Measurements from ENCODE around the gene MRI1. TPM values are rescaled to one million over a fixed set of nuclear protein-coding genes. Genes with fewer than 3 reads are reported as not detected.

The MRI1 gene
- total RNA-seq, 1 experiment from 2014 or later, result 30.2 TPM

- peak; percentile 95 for DNase-seq
- TF ChIP-seq CTCF (IDR thresholded peaks at IDR 0.05; ENCODE audit: unreplicated experiment), result no peak
- no peaks in the 10 kb centered on the region for H3K9me3 Mint-ChIP-seq (ENCODE audit: low read depth, unreplicated experiment)
- intact Hi-C loops (cut with micrococcal nuclease; ENCODE audit: unreplicated experiment), result no loop called here
- no TSS peak for BruUV-seq (replicated peaks)
- H3K27ac Mint-ChIP-seq (ENCODE audit: unreplicated experiment), result peak within 1 kb of the TSS; percentile 94
- H3K4me1 Mint-ChIP-seq (ENCODE audit: low read depth, unreplicated experiment), result no peaks in the 10 kb centered on the region
- H3K4me3 Mint-ChIP-seq (ENCODE audit: low read depth, unreplicated experiment), result peak within 1 kb of the TSS; percentile 90
- CTCF ChIA-PET, result interaction anchor here (0.7 to 1.0 kb wide), 2 partner anchors 19 to 67 kb away, joined by 5 read pairs; no protein-coding TSS in a partner anchor
- peaks cover 39% of the 10 kb centered on the region for H3K36me3 Mint-ChIP-seq (ENCODE audit: insufficient read depth, unreplicated experiment)
- no peaks in the 10 kb centered on the region for H3K27me3 Mint-ChIP-seq (ENCODE audit: unreplicated experiment)
Measured at GRCh38 chr19:13794757-13795589, 30.7 kb downstream of the MRI1 start, which contains the start of gene ZSWIM4. Gene ZSWIM4, plus strand, starts transcription at chr19:13795443. Its CDS starts 206 bp downstream, at chr19:13795649.

GRCh38 chr19:13795595-13796300, 31.4 kb downstream of the MRI1 start:
- Mint-ChIP-seq H3K27ac (ENCODE audit: unreplicated experiment) (peak overlapping the region; percentile 94), H3K9me3 (ENCODE audit: low read depth, unreplicated experiment) (no peaks in the 10 kb centered on the region), H3K4me1 (ENCODE audit: low read depth, unreplicated experiment) (no peaks in the 10 kb centered on the region), H3K36me3 (ENCODE audit: insufficient read depth, unreplicated experiment) (peaks cover 39% of the 10 kb centered on the region), H3K27me3 (ENCODE audit: unreplicated experiment) (no peaks in the 10 kb centered on the region), H3K4me3 (ENCODE audit: low read depth, unreplicated experiment) (peak overlapping the region; percentile 90)
- CTCF ChIA-PET, result interaction anchor here (0.6 to 1.5 kb wide), 3 partner anchors 21 to 77 kb away, joined by 3 to 5 read pairs (median 3); no protein-coding TSS in a partner anchor
- BruUV-seq (replicated peaks), result no TSS peak
- intact Hi-C loops (cut with micrococcal nuclease; ENCODE audit: unreplicated experiment), result no loop called here
- no peak for TF ChIP-seq CTCF (IDR thresholded peaks at IDR 0.05; ENCODE audit: unreplicated experiment)
- peak; percentile 40 for DNase-seq

GRCh38 chr19:13796301-13797057, 32.2 kb downstream of the MRI1 start:
- H3K36me3 Mint-ChIP-seq (ENCODE audit: insufficient read depth, unreplicated experiment), result peaks cover 43% of the 10 kb centered on the region
- no peak for TF ChIP-seq CTCF (IDR thresholded peaks at IDR 0.05; ENCODE audit: unreplicated experiment)
- H3K4me3 Mint-ChIP-seq (ENCODE audit: low read depth, unreplicated experiment), result peak overlapping the region; percentile 90
- CTCF ChIA-PET, result interaction anchor here (0.6 to 1.5 kb wide), 2 partner anchors 20 to 76 kb away, joined by 3 read pairs; no protein-coding TSS in a partner anchor
- H3K27me3 Mint-ChIP-seq (ENCODE audit: unreplicated experiment), result no peaks in the 10 kb centered on the region
- H3K4me1 Mint-ChIP-seq (ENCODE audit: low read depth, unreplicated experiment), result no peaks in the 10 kb centered on the region
- H3K9me3 Mint-ChIP-seq (ENCODE audit: low read depth, unreplicated experiment), result no peaks in the 10 kb centered on the region
- intact Hi-C loops (cut with micrococcal nuclease; ENCODE audit: unreplicated experiment), result no loop called here
- H3K27ac Mint-ChIP-seq (ENCODE audit: unreplicated experiment), result peak overlapping the region; percentile 91
- peak; percentile 58 for DNase-seq
- no TSS peak for BruUV-seq (replicated peaks)

- DNase-seq, result no peak
- H3K9me3 Mint-ChIP-seq (ENCODE audit: low read depth, unreplicated experiment), result no peaks in the 10 kb centered on the region
- H3K4me1 Mint-ChIP-seq (ENCODE audit: low read depth, unreplicated experiment), result no peaks in the 10 kb centered on the region
- peak overlapping the region; percentile 91 for H3K27ac Mint-ChIP-seq (ENCODE audit: unreplicated experiment)
- CTCF ChIA-PET, result interaction anchor here (1.5 kb wide), 1 partner anchor 20 kb away, joined by 3 read pairs; no protein-coding TSS in a partner anchor
- no peak for TF ChIP-seq CTCF (IDR thresholded peaks at IDR 0.05; ENCODE audit: unreplicated experiment)
- intact Hi-C loops (cut with micrococcal nuclease; ENCODE audit: unreplicated experiment), result no loop called here
- H3K27me3 Mint-ChIP-seq (ENCODE audit: unreplicated experiment), result no peaks in the 10 kb centered on the region
- TSS peak; percentile 42 for BruUV-seq (replicated peaks)
- peaks cover 44% of the 10 kb centered on the region for H3K36me3 Mint-ChIP-seq (ENCODE audit: insufficient read depth, unreplicated experiment)
- H3K4me3 Mint-ChIP-seq (ENCODE audit: low read depth, unreplicated experiment), result peak overlapping the region; percentile 90
Measured at GRCh38 chr19:13797058-13797440, 32.7 kb downstream of the MRI1 start.
